Heart left ventricle (tissue), 16 donors: ENCODE measurements around the gene RBPJL. TPM values are rescaled to one million over a fixed set of nuclear protein-coding genes. Genes with fewer than 3 reads are reported as not detected.

ENCODE experiments used
- ATAC-seq, 4 donors: fragments of 200-7000 bp; cut with Tn5 transposase; one replicate each; pipeline ENCODE4 v1.9.1; 2020 to 2022; ENCODE audit warnings: moderate library complexity in 4 of 4, mild to moderate bottlenecking in 3 of 4, moderate number of reproducible peaks in 1 of 4
- DNase-seq, 5 donors: peaks; one replicate each; pipeline ENCODE4 v3.0.0-alpha.2; 2020
- H3K27ac ChIP-seq, 12 donors: fragments of 200-600 bp; sonication (generic) in 4 of 12; one replicate each; pipeline versions ENCODE4 v1.5.0 to v1.8.0; 2016 to 2022; ENCODE audit warnings: mild to moderate bottlenecking in 2 of 12
- H3K27me3 ChIP-seq, 9 donors: fragments of 200-600 bp; sonication (generic) in 2 of 9; one replicate each; pipeline versions ENCODE4 v1.5.1 to v1.8.0; 2016 to 2022; ENCODE audit warnings: mild to moderate bottlenecking in 3 of 9
- H3K36me3 ChIP-seq, 9 donors: fragments of 200-600 bp; sonication (generic) in 2 of 9; one replicate each; pipeline versions ENCODE4 v1.5.0 to v1.8.0; 2018 to 2022; ENCODE audit warnings: mild to moderate bottlenecking in 2 of 9
- H3K4me1 ChIP-seq, 12 donors: fragments of 200-600 bp; sonication (generic) in 4 of 12; one replicate each; pipeline versions ENCODE4 v1.5.0 to v1.8.0; 2016 to 2022; ENCODE audit warnings: mild to moderate bottlenecking in 3 of 12
- H3K4me3 ChIP-seq, 12 donors: fragments of 200-600 bp; sonication (generic) in 4 of 12; one replicate each; pipeline versions ENCODE4 v1.5.0 to v1.8.0; 2017 to 2022; ENCODE audit warnings: mild to moderate bottlenecking in 9 of 12, moderate library complexity in 4 of 12
- H3K9me3 ChIP-seq, 12 donors: fragments of 200-600 bp; sonication (generic) in 4 of 12; one replicate each; pipeline versions ENCODE4 v1.5.0 to v1.8.0; 2016 to 2022; ENCODE audit warnings: mild to moderate bottlenecking in 1 of 12
- POLR2A ChIP-seq, 2 donors: fragments of 450-650 bp; IDR thresholded peaks; one replicate each; pipeline ENCODE4 v1.6.1; 2017; ENCODE audit warnings: antibody characterized with exemption in 2 of 2, mild to moderate bottlenecking in 2 of 2, moderate library complexity in 2 of 2
- WGBS, 4 donors: extraction: QIAGEN DNeasy Blood & Tissue Kit in 2 of 4; methylation state at CpG; one replicate each; pipeline versions ENCODE4 v1.1.5 to v1.1.7; 2013 to 2018; 5-methylcytosine and 5-hydroxymethylcytosine counted together
- intact Hi-C, 10 donors: fragments of 100-400 bp; cut with DNase I; formaldehyde crosslinking; loops; one replicate each; pipeline versions ENCODE4 v1.11.1 to v1.14.2; 2022
- polyA plus RNA-seq, 2 donors: library from polyadenylated mRNA; stranded (reverse); fragments of 200-250 nt; gene quantifications; one replicate each; pipeline ENCODE4 v1.2.3, GENCODE V29; 2013
- total RNA-seq, 9 donors: library from RNA; depleted of rRNA in 2 of 9; stranded (reverse); fragments of >200 nt in 2 of 9; fragmentation: NEBNext Ultra II Directional in 3 of 9; extraction: Animal tissue kit (Norgen Biotek cat#: 25700) in 3 of 9; gene quantifications; one replicate each; pipeline versions ENCODE4 v1.1.0 to v1.2.4, GENCODE V29; 2016 to 2023
- TF ChIP-seq, protein P1 (sequence below), 12 donors: fragments of 200-600 bp; sonication (generic) in 4 of 12; IDR thresholded peaks; one replicate each; pipeline versions ENCODE4 v1.5.0 to v1.8.0; 2018 to 2022; ENCODE audit warnings: antibody characterized with exemption in 12 of 12, mild to moderate bottlenecking in 5 of 12
- donor health status: ischemic (EF 13 %, LVEDD 7.1; RV severe dilation, severe dysfunction).
- donor health status: healthy with polysubstance abuse.
- donor health status: DM: no; HTN: yes; CAD: no.
- donor health status: DM: no; HTN: no; CAD: no.
- donor health status: ischemic (EF 25% LVEDD 6.9; RV normal size, moderate dysfunction).
- donor health status: ischemic (EF 25% LVEDD 5.7; RV mildly dilated, moderate dysfunction).
- donor health status: healthy.
- donor health status: DM: yes; HTN: yes; CAD: no.
- donor health status: ischemic (EF 35%, LVEDD 5.7; RV mildly dilated, moderate dysfunction).
- donor health status: nonischemic (EF 11% LVEDD 7.7; RV severe dilation, severe dysfunction).
- donor health status: DM: yes; HTN: yes; CAD: no.
- donor health status: PGD.
- donor health status: ischemic (EF 29% LVEDD 5.4; RV normal size, mild dysfunction).
- donor health status: nonischemic (EF 23%, LVEDD 6.1; RV moderate dilation, normal function).

RBPJL gene
- total and polyA plus RNA-seq, 11 donors, result not detected

DNA sequence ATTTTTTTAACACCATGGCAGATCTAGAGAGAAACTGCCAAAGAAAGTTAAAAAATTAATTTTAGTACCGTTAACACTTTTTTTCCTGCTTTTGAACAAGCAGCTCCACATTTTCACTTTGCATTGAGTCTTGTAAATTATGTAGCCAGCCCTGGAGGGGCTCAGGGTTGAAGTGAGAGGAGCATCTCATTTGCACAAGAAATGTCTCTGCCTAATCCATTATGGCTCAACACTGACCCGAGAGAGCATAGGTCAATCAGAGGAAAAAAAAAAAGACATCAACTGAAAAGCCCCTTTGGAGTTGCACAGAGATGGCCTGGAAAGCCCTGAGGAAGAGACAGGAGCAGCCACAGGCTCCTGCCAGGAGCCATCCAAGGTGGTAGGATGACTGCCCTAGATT lies 48.0 kb upstream of the RBPJL start:
- no peak overlapping the region for H3K27ac ChIP-seq
- peaks cover 0 to 17% (median 0%) of the 10 kb centered on the region in 9 donors for H3K27me3 ChIP-seq
- no peak for TF ChIP-seq POLR2A (IDR thresholded peaks at IDR 0.05)
- TF ChIP-seq, protein P1, sequence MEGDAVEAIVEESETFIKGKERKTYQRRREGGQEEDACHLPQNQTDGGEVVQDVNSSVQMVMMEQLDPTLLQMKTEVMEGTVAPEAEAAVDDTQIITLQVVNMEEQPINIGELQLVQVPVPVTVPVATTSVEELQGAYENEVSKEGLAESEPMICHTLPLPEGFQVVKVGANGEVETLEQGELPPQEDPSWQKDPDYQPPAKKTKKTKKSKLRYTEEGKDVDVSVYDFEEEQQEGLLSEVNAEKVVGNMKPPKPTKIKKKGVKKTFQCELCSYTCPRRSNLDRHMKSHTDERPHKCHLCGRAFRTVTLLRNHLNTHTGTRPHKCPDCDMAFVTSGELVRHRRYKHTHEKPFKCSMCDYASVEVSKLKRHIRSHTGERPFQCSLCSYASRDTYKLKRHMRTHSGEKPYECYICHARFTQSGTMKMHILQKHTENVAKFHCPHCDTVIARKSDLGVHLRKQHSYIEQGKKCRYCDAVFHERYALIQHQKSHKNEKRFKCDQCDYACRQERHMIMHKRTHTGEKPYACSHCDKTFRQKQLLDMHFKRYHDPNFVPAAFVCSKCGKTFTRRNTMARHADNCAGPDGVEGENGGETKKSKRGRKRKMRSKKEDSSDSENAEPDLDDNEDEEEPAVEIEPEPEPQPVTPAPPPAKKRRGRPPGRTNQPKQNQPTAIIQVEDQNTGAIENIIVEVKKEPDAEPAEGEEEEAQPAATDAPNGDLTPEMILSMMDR (IDR thresholded peaks at IDR 0.05), result no peak
- intact Hi-C loops, result loop anchor here in 1 of 10 donors (10.0 kb wide), 1 partner anchor 64 kb away; no protein-coding TSS in a partner anchor
- H3K4me3 ChIP-seq, result no peak overlapping the region
- H3K4me1 ChIP-seq, result peaks cover 0 to 16% (median 0%) of the 10 kb centered on the region in 12 donors
- no peaks in the 10 kb centered on the region for H3K36me3 ChIP-seq
- 41 to 50% (median 47%) methylated on average over 2 of the region's 2 CpGs for WGBS, 4 donors
- no peaks in the 10 kb centered on the region for H3K9me3 ChIP-seq
- no peak for DNase-seq
- no peak for ATAC-seq

DNA sequence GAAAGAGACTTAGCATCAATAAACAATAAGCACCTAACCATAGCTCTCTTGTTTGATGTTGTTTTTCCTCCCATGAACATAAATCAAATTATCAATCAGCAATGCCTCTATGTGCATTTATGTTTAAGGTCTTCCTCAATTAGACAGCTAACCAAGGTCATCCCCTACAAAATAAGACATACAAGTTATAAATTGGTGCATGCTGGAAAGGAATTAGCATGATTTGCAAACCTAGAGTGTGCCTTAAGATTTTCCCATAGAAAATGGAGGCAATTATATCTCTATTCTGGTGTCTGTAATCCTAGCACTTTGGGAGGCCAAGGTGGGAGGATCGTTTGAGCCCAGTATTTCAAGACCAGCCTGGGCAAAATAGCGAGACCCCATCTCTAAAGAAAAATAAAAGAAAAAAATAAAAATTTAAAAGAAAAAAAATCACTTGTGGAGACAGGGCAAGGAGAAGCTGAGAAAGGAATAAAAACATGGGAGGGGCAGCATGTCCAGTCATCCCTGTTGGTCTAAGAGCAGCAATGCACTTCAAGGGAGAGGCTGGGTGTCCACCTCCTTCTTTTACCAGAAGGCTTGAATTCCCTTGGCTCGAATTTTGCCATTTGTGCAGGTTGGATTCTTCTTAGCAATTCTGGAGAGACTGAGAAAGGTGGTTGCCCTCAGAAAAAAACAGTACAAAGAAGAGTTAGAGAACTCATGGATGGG lies 42.9 kb upstream of the RBPJL start:
- Histone ChIP-seq H3K36me3 (no peaks in the 10 kb centered on the region), H3K4me1 (no peaks in the 10 kb centered on the region), H3K4me3 (no peak overlapping the region), H3K9me3 (no peaks in the 10 kb centered on the region), H3K27me3 (peaks cover 0 to 16% (median 0%) of the 10 kb centered on the region in 9 donors), H3K27ac (no peak overlapping the region)
- ATAC-seq (no peak), DNase-seq (no peak)
- TF ChIP-seq, protein P1 (IDR thresholded peaks at IDR 0.05), result no peak
- intact Hi-C loops, result no loop called here
- WGBS, 4 donors, result 70 to 80% (median 73%) methylated on average over 3 of the region's 3 CpGs

DNA sequence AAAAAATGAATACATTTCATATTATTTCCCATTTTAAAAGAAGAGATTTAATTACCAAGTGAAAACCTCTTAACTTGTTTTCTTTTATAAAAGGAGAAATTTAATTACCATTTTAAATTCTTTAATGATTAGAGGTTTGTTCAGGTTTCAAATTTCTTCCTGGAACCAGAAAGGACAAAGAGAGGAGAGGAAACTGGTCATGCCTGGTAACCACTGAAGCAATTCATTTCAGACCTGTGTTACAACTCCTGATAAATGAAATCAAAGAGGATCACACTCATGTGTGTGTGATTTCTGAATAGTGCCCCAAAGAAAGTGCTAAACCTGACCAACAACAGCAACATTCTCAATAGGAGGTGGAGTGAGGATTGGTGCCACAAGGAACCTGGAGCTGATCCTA lies 39.7 kb upstream of the RBPJL start:
- H3K36me3 ChIP-seq, result no peaks in the 10 kb centered on the region
- intact Hi-C loops, result no loop called here
- no peak overlapping the region for H3K27ac ChIP-seq
- TF ChIP-seq POLR2A (IDR thresholded peaks at IDR 0.05), result no peak
- TF ChIP-seq, protein P1 (IDR thresholded peaks at IDR 0.05), result no peak
- ATAC-seq, result no peak
- DNase-seq, result no peak
- H3K4me3 ChIP-seq, result no peak overlapping the region
- H3K9me3 ChIP-seq, result no peaks in the 10 kb centered on the region
- peaks cover 0 to 14% (median 5%) of the 10 kb centered on the region in 9 donors for H3K27me3 ChIP-seq
- no peaks in the 10 kb centered on the region for H3K4me1 ChIP-seq

DNA sequence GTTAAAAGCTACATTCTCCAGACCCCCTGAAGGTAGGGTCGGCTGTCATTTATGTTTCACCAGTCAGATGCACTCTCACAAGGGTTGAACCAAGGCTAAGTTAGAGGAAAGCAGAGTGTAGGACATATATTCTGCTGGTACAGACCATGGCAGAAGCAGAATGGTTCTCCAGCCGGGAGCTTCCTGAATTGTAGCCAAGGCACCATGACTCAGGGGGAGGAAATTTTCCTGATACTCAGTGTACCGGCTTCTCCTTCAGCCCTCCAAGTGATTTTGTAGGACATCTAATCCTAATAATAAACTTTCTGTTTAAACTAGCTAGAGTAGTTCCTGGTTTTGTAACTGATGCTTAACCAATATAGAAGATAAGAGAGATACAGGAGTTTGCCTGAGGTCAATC lies 38.1 kb upstream of the RBPJL start:
- no peaks in the 10 kb centered on the region for H3K36me3 ChIP-seq
- no peak overlapping the region for H3K4me3 ChIP-seq
- intact Hi-C loops, result no loop called here
- DNase-seq, result no peak
- H3K4me1 ChIP-seq, result no peaks in the 10 kb centered on the region
- WGBS, 4 donors, result 72 to 94% (median 84%) methylated on average over 3 of the region's 3 CpGs
- H3K9me3 ChIP-seq, result no peaks in the 10 kb centered on the region
- peaks cover 0 to 18% (median 5%) of the 10 kb centered on the region in 9 donors for H3K27me3 ChIP-seq
- H3K27ac ChIP-seq, result no peak overlapping the region
- TF ChIP-seq, protein P1 (IDR thresholded peaks at IDR 0.05), result no peak
- TF ChIP-seq POLR2A (IDR thresholded peaks at IDR 0.05), result no peak
- no peak for ATAC-seq
